Neural crest cell (in vitro differentiated cells): Measurements from ENCODE around the gene TSGA10. TPM values are rescaled to one million over a fixed set of nuclear protein-coding genes. Genes with fewer than 3 reads are reported as not detected.

ENCODE experiments used
- DNase-seq: peaks from one replicate; pipeline ENCODE4 v3.0.0; 2021; ENCODE audit warnings: low read depth, mixed read lengths, low spot score
- H3K27ac Mint-ChIP-seq: one replicate; pipeline ENCODE4 v1.8.0; 2021; ENCODE audit warnings: mild to moderate bottlenecking, mixed read lengths; ENCODE audit not compliant: unreplicated experiment
- H3K27me3 Mint-ChIP-seq: 2 replicates; pipeline ENCODE4 v1.8.0; 2021; ENCODE audit warnings: low read depth, mild to moderate bottlenecking, mixed read lengths
- H3K36me3 Mint-ChIP-seq: 2 replicates; pipeline ENCODE4 v1.8.0; 2021; ENCODE audit warnings: low read depth, mild to moderate bottlenecking, mixed read lengths
- H3K4me1 Mint-ChIP-seq: 2 replicates; pipeline ENCODE4 v1.8.0; 2021; ENCODE audit warnings: mixed read lengths
- H3K4me3 Mint-ChIP-seq: one replicate; pipeline ENCODE4 v1.8.0; 2021; ENCODE audit warnings: mild to moderate bottlenecking, mixed read lengths
- H3K9me3 Mint-ChIP-seq: 2 replicates; pipeline ENCODE4 v1.8.0; 2021; ENCODE audit warnings: mixed read lengths
- total RNA-seq: library from RNA; stranded (reverse); gene quantifications from 2 replicates; pipeline ENCODE4 v1.2.1, GENCODE V29; 2021
- TF ChIP-seq, protein P1 (sequence below): fragments of 200-600 bp; sonication (generic); conservative IDR thresholded peaks from 2 replicates; pipeline ENCODE4 v1.5.0; 2021; ENCODE audit warnings: antibody characterized with exemption, mild to moderate bottlenecking

Gene TSGA10
- total RNA-seq, 1 donor from 2014 or later, result 7.9 TPM

DNA sequence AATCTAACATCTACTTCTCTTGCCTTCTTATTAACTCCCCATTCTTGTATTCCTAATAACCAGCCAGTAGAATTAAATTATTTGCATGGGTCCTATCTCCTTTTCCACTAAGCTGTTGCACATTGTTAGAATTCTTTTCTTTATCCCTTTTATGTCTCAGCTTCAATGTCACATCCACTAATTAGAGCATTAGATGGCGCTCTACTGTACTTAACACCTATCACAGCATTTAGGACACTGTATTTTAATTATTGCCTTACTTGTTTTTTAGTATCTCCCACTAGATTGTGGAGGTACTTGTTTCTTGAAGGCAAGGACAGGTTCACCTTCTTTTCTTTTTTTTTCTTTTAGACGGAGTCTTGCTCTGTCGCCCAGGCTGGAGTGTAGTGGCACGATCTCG lies 3.9 kb upstream of the TSGA10 start:
- TF ChIP-seq, protein P1, sequence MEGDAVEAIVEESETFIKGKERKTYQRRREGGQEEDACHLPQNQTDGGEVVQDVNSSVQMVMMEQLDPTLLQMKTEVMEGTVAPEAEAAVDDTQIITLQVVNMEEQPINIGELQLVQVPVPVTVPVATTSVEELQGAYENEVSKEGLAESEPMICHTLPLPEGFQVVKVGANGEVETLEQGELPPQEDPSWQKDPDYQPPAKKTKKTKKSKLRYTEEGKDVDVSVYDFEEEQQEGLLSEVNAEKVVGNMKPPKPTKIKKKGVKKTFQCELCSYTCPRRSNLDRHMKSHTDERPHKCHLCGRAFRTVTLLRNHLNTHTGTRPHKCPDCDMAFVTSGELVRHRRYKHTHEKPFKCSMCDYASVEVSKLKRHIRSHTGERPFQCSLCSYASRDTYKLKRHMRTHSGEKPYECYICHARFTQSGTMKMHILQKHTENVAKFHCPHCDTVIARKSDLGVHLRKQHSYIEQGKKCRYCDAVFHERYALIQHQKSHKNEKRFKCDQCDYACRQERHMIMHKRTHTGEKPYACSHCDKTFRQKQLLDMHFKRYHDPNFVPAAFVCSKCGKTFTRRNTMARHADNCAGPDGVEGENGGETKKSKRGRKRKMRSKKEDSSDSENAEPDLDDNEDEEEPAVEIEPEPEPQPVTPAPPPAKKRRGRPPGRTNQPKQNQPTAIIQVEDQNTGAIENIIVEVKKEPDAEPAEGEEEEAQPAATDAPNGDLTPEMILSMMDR, result no peak
- peak overlapping the region; percentile 44 for H3K4me3 Mint-ChIP-seq
- DNase-seq, result no peak
- no peak overlapping the region for H3K27ac Mint-ChIP-seq
- H3K9me3 Mint-ChIP-seq, result no peaks in the 10 kb centered on the region
- H3K27me3 Mint-ChIP-seq, result no peaks in the 10 kb centered on the region
- H3K36me3 Mint-ChIP-seq, result peaks cover 3% of the 10 kb centered on the region
- peaks cover 15% of the 10 kb centered on the region for H3K4me1 Mint-ChIP-seq

DNA sequence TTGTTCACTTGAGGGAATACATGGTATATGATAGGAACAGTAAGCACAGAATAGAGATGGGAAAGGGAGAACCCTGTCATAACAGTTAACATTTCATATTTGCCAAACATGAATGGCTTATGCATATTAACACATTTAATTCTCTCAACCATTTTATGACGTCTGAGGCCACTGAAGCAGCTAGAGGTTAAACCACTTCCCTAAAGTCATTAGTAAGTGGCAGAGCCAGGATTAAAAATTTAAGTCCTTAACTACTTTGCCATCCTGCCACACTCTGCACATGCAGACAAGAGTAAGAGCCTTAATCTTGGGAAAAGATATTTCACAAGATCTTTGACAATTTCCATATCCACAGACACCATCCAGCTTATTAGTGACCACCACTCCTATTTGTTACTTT lies 2.1 kb upstream of the TSGA10 start:
- peak overlapping the region; percentile 75 for H3K4me3 Mint-ChIP-seq
- peaks cover 15% of the 10 kb centered on the region for H3K4me1 Mint-ChIP-seq
- no peak overlapping the region for H3K27ac Mint-ChIP-seq

DNA sequence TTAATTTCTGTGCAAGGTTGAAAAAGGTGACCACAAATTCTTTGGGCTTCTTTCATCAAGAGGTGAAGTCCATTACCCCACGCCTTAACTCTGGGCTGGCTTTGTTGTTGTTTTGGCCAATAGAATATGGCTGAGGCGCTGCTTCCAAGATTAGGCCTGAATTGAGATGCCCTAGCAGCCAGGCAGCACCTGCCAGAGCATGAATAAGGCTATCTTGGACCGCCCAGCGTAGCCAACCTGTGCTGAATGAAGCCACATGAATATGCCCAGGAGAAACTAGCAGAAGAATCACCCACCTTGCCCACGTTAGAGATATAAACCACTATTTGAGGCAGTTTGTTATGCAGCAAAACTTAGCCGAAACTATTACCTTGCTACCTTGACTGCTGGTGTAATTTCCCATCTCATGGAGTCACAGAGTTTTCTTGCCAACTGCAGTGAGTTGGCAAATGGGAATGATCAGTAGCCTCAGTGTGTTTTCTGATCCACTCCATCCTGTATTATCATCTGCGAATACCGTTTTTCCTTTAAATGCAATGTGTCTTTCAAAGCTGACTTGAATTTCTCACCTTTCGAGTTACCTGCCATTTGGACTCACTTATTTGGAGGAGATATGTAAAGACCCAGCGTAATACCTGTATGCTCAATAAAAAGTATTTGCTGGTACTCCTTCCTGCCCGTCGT lies 679 bp downstream of the TSGA10 start:
- H3K36me3 Mint-ChIP-seq, result peaks cover 3% of the 10 kb centered on the region
- TF ChIP-seq, protein P1, result no peak
- H3K4me3 Mint-ChIP-seq, result no peak overlapping the region
- H3K27ac Mint-ChIP-seq, result peak overlapping the region; percentile 94
- no peaks in the 10 kb centered on the region for H3K9me3 Mint-ChIP-seq
- H3K27me3 Mint-ChIP-seq, result no peaks in the 10 kb centered on the region
- no peak for DNase-seq
- peaks cover 15% of the 10 kb centered on the region for H3K4me1 Mint-ChIP-seq

More for the DNA sequence above, 2.1 kb upstream of the TSGA10 start:
- H3K27me3 Mint-ChIP-seq, result no peaks in the 10 kb centered on the region
- TF ChIP-seq, protein P1, result no peak
- H3K36me3 Mint-ChIP-seq, result peaks cover 3% of the 10 kb centered on the region
- no peaks in the 10 kb centered on the region for H3K9me3 Mint-ChIP-seq
- DNase-seq, result no peak

DNA sequence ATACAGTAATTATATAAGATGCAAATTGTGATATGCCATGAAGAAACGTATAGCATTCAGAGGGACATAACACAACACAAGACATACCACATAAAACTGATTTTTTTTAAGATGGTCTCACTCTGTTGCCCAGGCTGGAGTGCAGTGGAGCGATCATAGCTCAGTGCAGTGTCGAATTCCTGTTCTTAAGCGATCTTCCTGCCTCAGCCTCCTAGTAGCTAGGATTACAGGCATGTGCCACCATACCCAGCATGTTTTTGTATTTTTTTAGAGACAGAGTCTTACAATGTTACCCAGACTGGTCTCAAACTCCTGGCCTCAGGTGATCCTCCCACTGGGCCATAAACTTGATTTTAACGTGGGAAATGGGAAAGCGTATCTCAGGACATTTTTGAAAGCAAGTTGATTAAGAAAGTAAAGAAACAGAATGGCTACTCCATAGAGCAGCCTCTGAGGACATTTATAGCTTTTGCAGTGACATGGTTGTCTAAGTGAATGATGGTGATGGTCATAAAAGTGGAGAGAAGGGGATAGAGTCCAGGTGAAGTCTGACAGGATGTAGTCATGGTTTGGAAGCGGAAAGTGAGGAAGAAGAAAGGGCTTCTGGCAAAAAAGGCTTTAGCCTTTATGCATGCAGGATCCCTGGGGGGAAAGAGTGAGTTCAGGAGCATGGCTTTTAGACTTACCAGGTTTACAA lies 2.4 kb downstream of the TSGA10 start:
- Mint-ChIP-seq H3K27me3 (no peaks in the 10 kb centered on the region), H3K36me3 (peaks cover 2% of the 10 kb centered on the region), H3K9me3 (no peaks in the 10 kb centered on the region), H3K4me3 (no peak overlapping the region), H3K4me1 (peaks cover 14% of the 10 kb centered on the region), H3K27ac (no peak overlapping the region)
- no peak for DNase-seq
- TF ChIP-seq, protein P1, result no peak

DNA sequence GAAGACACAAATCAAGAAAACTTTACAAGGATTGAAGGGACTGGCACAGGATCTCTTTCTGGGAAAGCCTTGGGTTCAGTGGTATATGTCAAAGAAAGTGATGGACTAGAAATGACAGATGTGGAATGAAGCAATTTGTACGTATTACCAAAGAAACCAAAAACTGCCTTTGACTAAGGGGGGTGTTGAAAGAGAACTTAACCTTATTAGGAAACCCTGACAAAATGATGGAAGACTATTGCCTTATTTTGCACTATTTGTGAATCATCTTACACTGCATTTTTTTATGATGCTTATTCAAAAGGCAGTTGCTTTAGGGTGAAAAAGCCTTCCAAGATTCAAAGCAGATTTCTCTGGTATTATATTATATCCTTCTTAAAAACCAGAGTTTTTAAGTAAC lies 4.0 kb downstream of the TSGA10 start:
- no peak for DNase-seq
- Mint-ChIP-seq H3K27ac (no peak overlapping the region), H3K27me3 (no peaks in the 10 kb centered on the region), H3K36me3 (no peaks in the 10 kb centered on the region), H3K4me1 (peaks cover 8% of the 10 kb centered on the region), H3K4me3 (no peak overlapping the region), H3K9me3 (no peaks in the 10 kb centered on the region)
- TF ChIP-seq, protein P1, result no peak
